B cell (primary cell): ENCODE results near the gene PMIS2. TPM values are rescaled to one million over a fixed set of nuclear protein-coding genes. Genes with fewer than 3 reads are reported as not detected.

Experiments
- ATAC-seq: fragments of 200-7000 bp; cut with Tn5 transposase; one replicate; pipeline ENCODE4 v1.10.0; 2021; ENCODE audit warnings: low read depth, mild to moderate bottlenecking, moderate number of reproducible peaks, moderate library complexity
- CTCF ChIA-PET: fragments of 350-600 bp; sonication (Branson Sonifier 250); formaldehyde crosslinking; loops from one replicate; lab custom pipeline; 2021; ENCODE audit warnings: antibody characterized with exemption, inconsistent platforms; lab: Charles Lee
- POLR2A ChIA-PET: fragments of 350-600 bp; sonication (Branson Sonifier 250); formaldehyde crosslinking; loops from one replicate; lab custom pipeline; 2021; ENCODE audit warnings: antibody characterized with exemption; lab: Charles Lee
- DNase-seq: peaks from one replicate; pipeline ENCODE4 v3.0.0; 2013
- H2AFZ ChIP-seq: 2 replicates; pipeline ENCODE4 v1.6.1; 2012; ENCODE audit warnings: mild to moderate bottlenecking, low read depth, low read length; ENCODE audit not compliant: insufficient read depth, poor library complexity, severe bottlenecking
- H3K27ac ChIP-seq, 2 donors: 1 replicate in 1 of 2; 2 replicates in 1 of 2; pipeline ENCODE4 v1.5.1; 2012 to 2013; ENCODE audit warnings: low read length in 2 of 2, mild to moderate bottlenecking in 2 of 2, moderate library complexity in 1 of 2
- H3K27me3 ChIP-seq, 4 experiments: fragments of 200-600 bp in 1 of 4; sonication (generic) in 1 of 4; replicated peaks in 1 of 4; 1 replicate in 2 of 4; 2 replicates in 2 of 4; pipeline versions ENCODE4 v1.6.1 to v1.7.0; 2013 to 2016; ENCODE audit warnings: low read length in 3 of 4, mild to moderate bottlenecking in 2 of 4, mixed read lengths in 1 of 4, moderate library complexity in 1 of 4; ENCODE audit not compliant: insufficient read depth in 4 of 4, control insufficient read depth in 3 of 4; ENCODE audit errors: control extremely low read depth in 1 of 4
- H3K36me3 ChIP-seq, 2 experiments: replicated peaks in 1 of 2; 1 replicate in 1 of 2; 2 replicates in 1 of 2; pipeline versions ENCODE4 v1.6.1 to v1.7.1; 2013; ENCODE audit warnings: low read length in 1 of 2; ENCODE audit not compliant: insufficient read depth in 2 of 2, control insufficient read depth in 1 of 2; ENCODE audit errors: control extremely low read depth in 1 of 2, extremely low read depth in 1 of 2
- H3K4me1 ChIP-seq, 2 donors: fragments of 200-600 bp in 1 of 2; sonication (generic) in 1 of 2; 1 replicate in 1 of 2; 2 replicates in 1 of 2; pipeline versions ENCODE4 v1.5.1 to v1.6.1; 2013 to 2017; ENCODE audit warnings: low read length in 2 of 2; ENCODE audit not compliant: control insufficient read depth in 2 of 2, insufficient read depth in 2 of 2
- H3K4me2 ChIP-seq: replicated peaks from 2 replicates; pipeline ENCODE3; 2012; ENCODE audit warnings: mild to moderate bottlenecking, low read depth, low read length; ENCODE audit not compliant: poor library complexity, severe bottlenecking
- H3K4me3 ChIP-seq, 5 experiments: fragments of 200-600 bp in 1 of 5; sonication (generic) in 1 of 5; 1 replicate in 3 of 5; 2 replicates in 2 of 5; pipeline versions ENCODE4 v1.5.1 to v1.7.0; 2011 to 2016; ENCODE audit warnings: low read length in 4 of 5, mild to moderate bottlenecking in 4 of 5, low read depth in 2 of 5, control low read depth in 1 of 5, moderate library complexity in 1 of 5; ENCODE audit not compliant: insufficient read depth in 1 of 5; ENCODE audit errors: control extremely low read depth in 1 of 5, extremely low read depth in 1 of 5
- H3K79me2 ChIP-seq: fragments of 200-600 bp; sonication (generic); one replicate; pipeline ENCODE4 v1.6.0; 2016; ENCODE audit warnings: low read length; ENCODE audit not compliant: control insufficient read depth, insufficient read depth
- H3K9ac ChIP-seq: fragments of 200-600 bp; sonication (generic); 2 replicates; pipeline ENCODE4 v1.6.1; 2017; ENCODE audit warnings: mild to moderate bottlenecking, low read length, moderate library complexity
- H3K9me3 ChIP-seq, 3 donors: one replicate each; pipeline versions ENCODE4 v1.6.1 to v1.7.1; 2013; ENCODE audit warnings: low read length in 2 of 3; ENCODE audit not compliant: control insufficient read depth in 2 of 3, insufficient read depth in 1 of 3; ENCODE audit errors: control extremely low read depth in 1 of 3
- H4K20me1 ChIP-seq: 2 replicates; pipeline ENCODE4 v1.6.0; 2012; ENCODE audit warnings: mild to moderate bottlenecking, low read length; ENCODE audit not compliant: insufficient read depth, control insufficient read depth, poor library complexity, severe bottlenecking
- H3K27ac Mint-ChIP-seq: one replicate; pipeline ENCODE4 v1.8.0; 2021; ENCODE audit warnings: mixed read lengths
- H3K27me3 Mint-ChIP-seq: one replicate; pipeline ENCODE4 v1.8.0; 2021; ENCODE audit warnings: mixed read lengths
- H3K4me1 Mint-ChIP-seq: one replicate; pipeline ENCODE4 v1.8.0; 2021; ENCODE audit warnings: mixed read lengths
- H3K4me3 Mint-ChIP-seq: one replicate; pipeline ENCODE4 v1.8.0; 2021; ENCODE audit warnings: mixed read lengths
- H3K9me3 Mint-ChIP-seq: one replicate; pipeline ENCODE4 v1.8.0; 2022; ENCODE audit warnings: mixed read lengths; ENCODE audit not compliant: insufficient read depth
- CTCF ChIP-seq: fragments of 200-600 bp; IDR thresholded peaks from one replicate; pipeline ENCODE4 v1.8.0; 2022; ENCODE audit warnings: antibody characterized with exemption, mild to moderate bottlenecking
- EZH2 ChIP-seq: IDR thresholded peaks from 2 replicates; pipeline ENCODE4 v1.6.1; 2012; ENCODE audit warnings: borderline replicate concordance, low read depth, mild to moderate bottlenecking, moderate library complexity, low read length; ENCODE audit not compliant: insufficient read depth, poor library complexity, severe bottlenecking
- WGBS: methylation state at CpG from one replicate; pipeline ENCODE4 v1.1.5; 2013; ENCODE audit warnings: missing lambda C conversion rate; ENCODE audit not compliant: insufficient coverage; 5-methylcytosine and 5-hydroxymethylcytosine counted together
- intact Hi-C: fragments of 100-400 bp; cut with micrococcal nuclease; formaldehyde crosslinking; loops from one replicate; pipeline ENCODE4 v1.10.0; 2022
- polyA plus RNA-seq: library from polyadenylated mRNA; depleted of rRNA; stranded (reverse); fragments of >200 nt; gene quantifications from 2 replicates; pipeline ENCODE4 v1.2.3, GENCODE V29; 2012
- total RNA-seq, 2 donors: library from RNA; stranded (reverse); fragments of 120-200 nt in 1 of 2; gene quantifications; 1 replicate in 1 of 2; 2 replicates in 1 of 2; pipeline versions ENCODE4 v1.2.3 to v1.2.4, GENCODE V29; 2013 to 2022

The PMIS2 gene
- total and polyA plus RNA-seq, 2 donors (not counting 1 experiment from before 2014, with no cell fraction given): not detected

- WGBS: 90% methylated on average over 12 of the region's 13 CpGs
- Mint-ChIP-seq H3K9me3 (no peaks in the 10 kb centered on the region), H3K27ac (no peak overlapping the region), H3K27me3 (peaks cover 12% of the 10 kb centered on the region), H3K4me1 (peaks cover 13% of the 10 kb centered on the region), H3K4me3 (no peak overlapping the region)
- peaks cover 0 to 6% of the 10 kb centered on the region in 2 experiments for H3K36me3 ChIP-seq
- no peaks in the 10 kb centered on the region for H4K20me1 ChIP-seq
- CTCF ChIA-PET: no interaction called here
- intact Hi-C loops: no loop called here
- TF ChIP-seq CTCF (no peak), EZH2 (no peak)
- no peak overlapping the region for H3K9ac ChIP-seq
- H3K27me3 ChIP-seq: peaks cover 0 to 12% (median under 1%) of the 10 kb centered on the region in 4 experiments
- no peak overlapping the region for H3K27ac ChIP-seq
- POLR2A ChIA-PET: no interaction called here
- H3K4me2 ChIP-seq: no peak overlapping the region
- H3K9me3 ChIP-seq: no peaks in the 10 kb centered on the region
- no peak for ATAC-seq
- H3K4me3 ChIP-seq: no peak overlapping the region
- no peak overlapping the region for H2AFZ ChIP-seq
- peaks cover 11% of the 10 kb centered on the region for H3K79me2 ChIP-seq
- H3K4me1 ChIP-seq: peaks cover 3 to 5% of the 10 kb centered on the region in 2 donors
- no peak for DNase-seq
Observed at GRCh38 chr19:35552534-35553384, 33.2 kb upstream of the PMIS2 start.

GRCh38 chr19:35553385-35554000, 32.5 kb upstream of the PMIS2 start:
- Mint-ChIP-seq H3K4me3 (no peak overlapping the region), H3K27me3 (peaks cover 14% of the 10 kb centered on the region), H3K27ac (no peak overlapping the region), H3K9me3 (no peaks in the 10 kb centered on the region), H3K4me1 (peaks cover 15% of the 10 kb centered on the region)
- H3K27me3 ChIP-seq: peaks cover 0 to 19% (median 3%) of the 10 kb centered on the region in 4 experiments
- H3K27ac ChIP-seq: no peak overlapping the region
- DNase-seq (no peak), ATAC-seq (no peak)
- peaks cover 0 to under 1% of the 10 kb centered on the region in 2 experiments for H3K36me3 ChIP-seq
- CTCF ChIA-PET: no interaction called here
- no peaks in the 10 kb centered on the region for H4K20me1 ChIP-seq
- no peak overlapping the region for H3K9ac ChIP-seq
- H3K4me3 ChIP-seq: no peak overlapping the region
- H3K4me1 ChIP-seq: peaks cover 10 to 12% of the 10 kb centered on the region in 2 donors
- no peak for TF ChIP-seq EZH2
- TF ChIP-seq CTCF: no peak
- WGBS: 86% methylated on average over 14 of the region's 14 CpGs
- peaks cover 0 to 7% (median 0%) of the 10 kb centered on the region in 3 donors for H3K9me3 ChIP-seq
- H3K4me2 ChIP-seq: no peak overlapping the region
- intact Hi-C loops: no loop called here
- POLR2A ChIA-PET: no interaction called here
- peaks cover 6% of the 10 kb centered on the region for H3K79me2 ChIP-seq
- no peak overlapping the region for H2AFZ ChIP-seq
